Activated T-cell treated with anti-CD3 and anti-CD28 coated beads for 4 hours (primary cell): Measurements from ENCODE around the gene UFSP1.

Experiments used
- DNase-seq: peaks from one replicate; pipeline ENCODE4 v3.0.0-alpha.2; 2020

The UFSP1 gene

GRCh38 chr7:100894860-100895700 lies 5.6 kb upstream of the UFSP1 start:
- DNase-seq, result peak; percentile 50

- no peak for DNase-seq
These were observed 4.6 kb upstream of the UFSP1 start for GRCh38 chr7:100893910-100894721.

- no peak for DNase-seq
These were observed 3.9 kb upstream of the UFSP1 start for GRCh38 chr7:100893318-100893895.

- DNase-seq, result no peak
These were observed 3.1 kb upstream of the UFSP1 start for GRCh38 chr7:100892364-100893317.

GRCh38 chr7:100891568-100892247 lies 2.2 kb upstream of the UFSP1 start:
- no peak for DNase-seq

GRCh38 chr7:100890653-100891567 lies 1.4 kb upstream of the UFSP1 start:
- DNase-seq, result no peak

GRCh38 chr7:100888291-100888987 lies 1.1 kb downstream of the UFSP1 start:
- no peak for DNase-seq

- no peak for DNase-seq
These were observed 1.8 kb downstream of the UFSP1 start for GRCh38 chr7:100887516-100888290.

GRCh38 chr7:100886936-100887515 lies 2.5 kb downstream of the UFSP1 start:
- DNase-seq, result no peak

- DNase-seq, result no peak
These were observed 3.2 kb downstream of the UFSP1 start for GRCh38 chr7:100886142-100886935.

GRCh38 chr7:100885440-100886141 lies 3.9 kb downstream of the UFSP1 start:
- no peak for DNase-seq

- DNase-seq, result no peak
These were observed 4.6 kb downstream of the UFSP1 start for GRCh38 chr7:100884736-100885439.

GRCh38 chr7:100882785-100883526 lies 6.6 kb downstream of the UFSP1 start:
- DNase-seq, result no peak

- DNase-seq, result no peak
These were observed 7.3 kb downstream of the UFSP1 start for GRCh38 chr7:100882201-100882600.

GRCh38 chr7:100881136-100881535 lies 8.4 kb downstream of the UFSP1 start:
- DNase-seq, result no peak

- DNase-seq, result no peak
These were observed 8.9 kb downstream of the UFSP1 start for GRCh38 chr7:100880645-100881044.
